GM12801 (cell line): ENCODE measurements around the gene ANKLE2.

Experiments
- TF ChIP-seq, protein P1 (sequence below): IDR thresholded peaks from one replicate; pipeline ENCODE4 v1.5.1; 2011; ENCODE audit warnings: control low read depth; ENCODE audit not compliant: insufficient read length; ENCODE audit errors: extremely low read depth

ANKLE2 gene

DNA sequence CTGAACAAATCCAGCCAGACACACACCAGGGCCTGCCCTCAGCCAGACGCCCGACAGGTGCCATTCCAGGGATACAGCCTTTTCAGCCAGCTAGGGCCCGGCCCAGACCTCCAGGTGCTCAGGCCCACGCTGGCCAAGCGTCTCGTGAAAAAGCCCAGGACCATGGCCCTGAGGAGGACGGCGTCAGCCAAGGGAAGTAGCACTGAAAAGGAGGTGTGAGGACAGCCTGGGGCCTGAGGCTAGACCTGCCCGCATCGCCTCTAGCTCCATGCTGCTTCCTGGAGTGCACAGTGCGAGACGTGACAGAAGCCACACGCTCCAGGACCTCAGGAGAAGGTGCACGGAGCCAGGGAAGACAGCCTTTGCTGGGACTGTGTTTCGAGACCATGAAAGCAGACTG is 37.2 kb upstream of the ANKLE2 start:
- TF ChIP-seq, protein P1, sequence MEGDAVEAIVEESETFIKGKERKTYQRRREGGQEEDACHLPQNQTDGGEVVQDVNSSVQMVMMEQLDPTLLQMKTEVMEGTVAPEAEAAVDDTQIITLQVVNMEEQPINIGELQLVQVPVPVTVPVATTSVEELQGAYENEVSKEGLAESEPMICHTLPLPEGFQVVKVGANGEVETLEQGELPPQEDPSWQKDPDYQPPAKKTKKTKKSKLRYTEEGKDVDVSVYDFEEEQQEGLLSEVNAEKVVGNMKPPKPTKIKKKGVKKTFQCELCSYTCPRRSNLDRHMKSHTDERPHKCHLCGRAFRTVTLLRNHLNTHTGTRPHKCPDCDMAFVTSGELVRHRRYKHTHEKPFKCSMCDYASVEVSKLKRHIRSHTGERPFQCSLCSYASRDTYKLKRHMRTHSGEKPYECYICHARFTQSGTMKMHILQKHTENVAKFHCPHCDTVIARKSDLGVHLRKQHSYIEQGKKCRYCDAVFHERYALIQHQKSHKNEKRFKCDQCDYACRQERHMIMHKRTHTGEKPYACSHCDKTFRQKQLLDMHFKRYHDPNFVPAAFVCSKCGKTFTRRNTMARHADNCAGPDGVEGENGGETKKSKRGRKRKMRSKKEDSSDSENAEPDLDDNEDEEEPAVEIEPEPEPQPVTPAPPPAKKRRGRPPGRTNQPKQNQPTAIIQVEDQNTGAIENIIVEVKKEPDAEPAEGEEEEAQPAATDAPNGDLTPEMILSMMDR, result no peak

DNA sequence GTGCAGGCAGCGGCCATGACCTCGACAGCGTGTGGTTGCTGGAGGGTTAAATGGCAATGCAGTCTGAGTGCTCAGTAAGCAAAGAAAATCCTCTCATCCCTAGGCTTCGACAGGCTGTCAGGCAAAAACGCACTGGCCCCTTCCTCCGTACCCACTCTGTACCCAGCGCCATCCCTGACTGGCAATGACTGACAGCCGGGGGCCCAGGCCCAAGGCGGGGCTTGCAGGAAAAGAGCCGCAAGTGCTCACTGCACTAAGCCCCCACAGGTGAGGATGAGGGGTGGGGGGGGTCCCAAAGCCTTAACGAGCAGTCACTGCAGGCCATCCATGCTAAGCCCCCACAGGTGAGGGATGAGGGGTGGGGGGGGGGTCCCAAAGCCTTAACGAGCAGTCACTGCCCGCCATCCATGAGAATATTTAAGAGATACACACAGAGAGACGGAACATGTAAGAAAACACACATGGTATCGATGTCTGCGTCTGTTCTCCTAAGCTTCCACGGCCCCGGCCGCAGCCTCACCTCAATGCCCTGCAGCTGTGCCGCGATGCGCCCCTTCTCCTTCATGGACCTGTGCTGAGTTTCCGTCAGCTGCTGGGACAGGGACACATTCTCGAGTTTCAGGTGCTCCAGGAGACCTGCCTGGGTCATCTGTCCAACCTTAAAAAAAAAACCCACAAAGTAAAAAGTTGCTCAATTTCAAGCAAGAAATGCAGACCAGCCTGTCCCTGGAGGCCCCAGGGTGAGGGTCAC is 36.4 kb upstream of the ANKLE2 start:
- TF ChIP-seq, protein P1, result no peak

DNA sequence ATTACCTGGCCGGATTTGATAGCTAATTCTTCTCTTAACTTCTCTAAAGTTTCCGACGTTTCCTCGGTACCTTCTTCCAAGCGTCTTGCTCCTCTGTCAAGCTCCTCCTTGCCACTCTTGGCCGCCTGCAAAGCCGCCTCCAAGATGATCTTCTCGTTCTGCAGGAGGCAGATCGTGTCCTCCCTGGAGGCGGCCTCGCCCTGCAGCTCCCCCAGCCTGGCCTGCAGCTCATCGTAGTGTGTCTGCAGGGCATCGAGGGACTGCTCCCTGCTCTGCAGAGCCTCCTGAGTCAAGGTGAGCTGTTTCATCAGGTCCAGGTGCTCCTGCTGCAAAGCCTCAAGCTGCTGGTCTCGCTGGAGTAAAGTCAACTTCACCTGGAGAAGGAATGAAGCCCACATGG is 34.2 kb upstream of the ANKLE2 start:
- TF ChIP-seq, protein P1, result no peak

DNA sequence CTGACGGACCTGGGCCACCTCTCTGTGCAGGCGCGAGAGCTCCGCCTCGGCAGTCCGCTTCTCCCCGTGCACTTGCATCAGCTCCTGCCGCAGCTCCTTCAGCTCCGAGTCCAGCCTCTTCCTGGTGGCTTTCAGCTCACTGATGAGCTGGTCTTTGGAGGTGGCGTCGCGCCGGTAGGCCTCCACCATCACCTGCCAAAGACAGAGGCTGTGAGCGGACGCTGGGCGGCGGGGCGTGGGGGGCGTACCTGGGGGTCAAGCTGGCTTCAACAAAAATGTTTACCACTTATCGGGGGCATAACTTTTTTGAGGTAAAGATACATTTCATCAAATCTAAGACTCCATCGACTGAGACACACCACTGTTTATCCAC is 27.5 kb upstream of the ANKLE2 start:
- TF ChIP-seq, protein P1, result no peak

DNA sequence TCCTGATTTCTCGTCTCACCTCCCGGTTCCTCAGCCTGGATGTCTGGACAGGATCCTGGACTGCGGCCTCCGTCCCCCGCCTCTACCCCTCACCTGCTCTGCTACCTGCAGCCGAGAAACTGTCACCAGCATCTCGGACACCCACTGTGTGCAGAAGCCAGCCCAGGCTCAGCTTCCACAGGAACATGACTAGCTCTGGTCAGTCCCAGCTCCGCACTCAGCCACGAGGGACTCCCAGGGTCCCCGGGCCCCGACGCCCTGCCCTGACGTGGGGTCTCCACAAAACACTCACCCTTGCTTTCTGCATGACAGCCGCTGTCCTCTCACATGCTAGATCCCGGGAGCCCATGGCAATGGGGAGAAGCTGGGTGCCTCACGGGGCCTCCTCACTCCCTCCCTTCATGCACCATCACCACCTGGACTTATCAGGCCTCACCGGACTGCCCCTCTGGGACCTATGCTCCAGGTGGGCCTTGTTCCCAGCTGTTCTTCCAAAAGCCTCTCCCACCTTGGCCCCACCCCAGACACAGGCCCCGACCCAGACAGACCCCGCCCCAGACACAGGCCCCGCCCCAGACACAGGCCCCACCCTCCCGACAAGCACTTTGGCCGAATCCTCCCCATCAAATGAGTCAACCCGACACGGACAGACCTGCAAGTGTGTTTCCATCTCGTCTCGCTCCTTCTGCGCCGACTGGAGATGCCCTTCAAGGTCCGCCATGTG is 26.9 kb upstream of the ANKLE2 start:
- TF ChIP-seq, protein P1, result no peak

DNA sequence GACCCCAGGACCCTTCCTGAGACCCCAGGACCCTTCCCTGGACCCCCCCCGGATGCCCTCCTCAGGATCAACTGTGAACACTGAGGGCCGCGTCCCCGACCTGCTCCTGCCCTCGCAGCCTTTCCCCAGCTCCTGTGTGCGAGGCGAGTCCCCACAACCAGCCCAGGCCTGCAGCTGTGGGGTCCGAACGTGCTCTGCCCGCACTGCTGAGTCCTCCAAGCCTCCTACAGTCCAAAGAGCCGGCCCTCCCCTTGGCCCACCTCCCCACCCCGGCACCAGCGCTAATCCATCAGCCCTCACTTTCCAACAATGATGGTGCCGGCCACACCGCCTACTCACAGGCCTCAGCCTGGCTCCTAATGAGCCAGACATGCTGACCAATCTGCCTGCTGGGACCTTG is 26.2 kb upstream of the ANKLE2 start:
- TF ChIP-seq, protein P1, result no peak

DNA sequence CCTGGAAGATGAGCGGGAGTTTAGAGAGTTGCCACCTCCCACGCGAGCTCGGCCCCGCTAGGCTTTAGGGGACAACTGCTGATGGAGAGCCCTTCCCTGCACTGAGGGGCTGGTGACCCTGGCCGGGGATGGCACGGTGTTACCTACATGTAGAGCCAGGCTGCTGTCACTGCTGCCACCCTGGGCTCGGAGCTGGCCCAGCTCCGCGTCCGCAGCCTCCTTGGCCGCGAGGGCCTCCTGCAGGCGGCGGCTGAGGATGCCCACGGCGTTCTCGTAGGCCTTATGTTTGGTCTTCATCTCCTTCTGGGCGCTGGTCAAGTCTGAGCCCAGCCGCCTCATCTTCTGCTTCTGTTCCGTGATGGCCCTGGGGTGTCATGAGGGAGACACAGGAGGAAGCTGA is 24.6 kb upstream of the ANKLE2 start:
- TF ChIP-seq, protein P1, result no peak
